HG02885 (cell line): Measurements from ENCODE around the gene AFAP1L2.
"Not testable (repeated sequence)": the region's sequence is repeated elsewhere in the genome, so short reads cannot be mapped to it uniquely, and the experiment has no call there.

Experiments
- ATAC-seq: cut with Tn5 transposase; IDR thresholded peaks from one replicate; pipeline ENCODE4 v1.9.1; 2021; ENCODE audit warnings: mild to moderate bottlenecking; ENCODE audit not compliant: unreplicated experiment, poor library complexity

The AFAP1L2 gene

GRCh38 chr10:114343623-114344505, 60.4 kb downstream of the AFAP1L2 start:
- ATAC-seq: no peak

- ATAC-seq: no peak
Observed at GRCh38 chr10:114342976-114343375, 61.3 kb downstream of the AFAP1L2 start.

- ATAC-seq: no peak
Observed at GRCh38 chr10:114340816-114341215, 63.5 kb downstream of the AFAP1L2 start.

- ATAC-seq: peak; percentile 58
Observed at GRCh38 chr10:114337510-114338462, 66.5 kb downstream of the AFAP1L2 start.

- ATAC-seq: no peak
Observed at GRCh38 chr10:114336823-114337509, 67.3 kb downstream of the AFAP1L2 start.

- no peak for ATAC-seq
Observed at GRCh38 chr10:114335614-114336013, 68.7 kb downstream of the AFAP1L2 start.

GRCh38 chr10:114334301-114334700, 70.0 kb downstream of the AFAP1L2 start:
- ATAC-seq: no peak

- ATAC-seq: not testable (repeated sequence)
Observed at GRCh38 chr10:114333441-114333840, 70.9 kb downstream of the AFAP1L2 start.

GRCh38 chr10:114332301-114333192, 71.8 kb downstream of the AFAP1L2 start:
- ATAC-seq: no peak

GRCh38 chr10:114329634-114330365, 74.5 kb downstream of the AFAP1L2 start:
- no peak for ATAC-seq

- ATAC-seq: no peak
Observed at GRCh38 chr10:114328874-114329273, 75.4 kb downstream of the AFAP1L2 start.

- no peak for ATAC-seq
Observed at GRCh38 chr10:114328441-114328812, 75.9 kb downstream of the AFAP1L2 start.

- ATAC-seq: no peak
Observed at GRCh38 chr10:114327537-114328440, 76.5 kb downstream of the AFAP1L2 start.

- no peak for ATAC-seq
Observed at GRCh38 chr10:114326795-114327194, 77.5 kb downstream of the AFAP1L2 start.

GRCh38 chr10:114323023-114323422, 81.3 kb downstream of the AFAP1L2 start:
- no peak for ATAC-seq

- ATAC-seq: no peak
Observed at GRCh38 chr10:114322344-114322743, 82.0 kb downstream of the AFAP1L2 start.

- ATAC-seq: no peak
Observed at GRCh38 chr10:114320249-114321116, 83.8 kb downstream of the AFAP1L2 start.
